CD4-positive, alpha-beta T cell treated with Interleukin-1 beta for 1 hour (primary cell): ENCODE results near the gene SAA2.
"Not testable (repeated sequence)": the region's sequence is repeated elsewhere in the genome, so short reads cannot be mapped to it uniquely, and the experiment has no call there.

Experiments used
- DNase-seq, 2 donors: peaks; one replicate each; pipeline ENCODE4 v3.0.0-alpha.2; 2020 to 2022

The SAA2 gene

GRCh38 chr11:18248561-18248960 is at the start of gene SAA2:
SAA2 (minus strand) TSS chr11:18248668; CDS start chr11:18248011, 657 bp downstream.
- no peak for DNase-seq

GRCh38 chr11:18295316-18295715 is 46.8 kb upstream of the SAA2 start:
- DNase-seq: no peak

- DNase-seq: no peak
These were observed 46.4 kb upstream of the SAA2 start for GRCh38 chr11:18294862-18295261.

- no peak for DNase-seq
These were observed 40.4 kb upstream of the SAA2 start for GRCh38 chr11:18288911-18289310.

GRCh38 chr11:18285841-18286240 is 37.4 kb upstream of the SAA2 start:
- no peak for DNase-seq

GRCh38 chr11:18282626-18283025 is 34.2 kb upstream of the SAA2 start:
- no peak for DNase-seq

GRCh38 chr11:18280438-18281045 is 32.1 kb upstream of the SAA2 start:
- DNase-seq: peak in 1 of 2 donors; percentile 5

- DNase-seq: peak; percentile 4 to 45
These were observed 29.2 kb upstream of the SAA2 start for GRCh38 chr11:18277565-18278271.

- no peak for DNase-seq
These were observed 22.7 kb upstream of the SAA2 start for GRCh38 chr11:18271206-18271605.

- no peak for DNase-seq
These were observed 21.6 kb upstream of the SAA2 start for GRCh38 chr11:18270102-18270501.

GRCh38 chr11:18269252-18269651 is 20.8 kb upstream of the SAA2 start:
- DNase-seq: not testable (repeated sequence)

- peak in 1 of 2 donors; percentile 13 for DNase-seq
These were observed 19.1 kb upstream of the SAA2 start for GRCh38 chr11:18267335-18268133.

- DNase-seq: no peak
These were observed 17.5 kb upstream of the SAA2 start, which contains the start of gene SAA1 for GRCh38 chr11:18265949-18266348. SAA1 (plus strand) TSS chr11:18266264; CDS start chr11:18266888, 624 bp downstream.

- DNase-seq: no peak
These were observed 16.4 kb upstream of the SAA2 start for GRCh38 chr11:18264677-18265555.

- no peak for DNase-seq
These were observed 15.6 kb upstream of the SAA2 start for GRCh38 chr11:18264035-18264434.

- not testable (repeated sequence) for DNase-seq
These were observed 14.3 kb upstream of the SAA2 start for GRCh38 chr11:18262681-18263350.

GRCh38 chr11:18261721-18262120 is 13.3 kb upstream of the SAA2 start:
- no peak for DNase-seq

GRCh38 chr11:18259259-18259658 is 10.8 kb upstream of the SAA2 start:
- DNase-seq: no peak

- DNase-seq: no peak
These were observed 6.4 kb upstream of the SAA2 start for GRCh38 chr11:18254781-18255361.

GRCh38 chr11:18253778-18254338 is 5.4 kb upstream of the SAA2 start:
- no peak for DNase-seq

- no peak for DNase-seq
These were observed 4.8 kb upstream of the SAA2 start for GRCh38 chr11:18253233-18253632.
